ENCODE measurements around the gene C1orf21.

C1orf21 gene

DNA sequence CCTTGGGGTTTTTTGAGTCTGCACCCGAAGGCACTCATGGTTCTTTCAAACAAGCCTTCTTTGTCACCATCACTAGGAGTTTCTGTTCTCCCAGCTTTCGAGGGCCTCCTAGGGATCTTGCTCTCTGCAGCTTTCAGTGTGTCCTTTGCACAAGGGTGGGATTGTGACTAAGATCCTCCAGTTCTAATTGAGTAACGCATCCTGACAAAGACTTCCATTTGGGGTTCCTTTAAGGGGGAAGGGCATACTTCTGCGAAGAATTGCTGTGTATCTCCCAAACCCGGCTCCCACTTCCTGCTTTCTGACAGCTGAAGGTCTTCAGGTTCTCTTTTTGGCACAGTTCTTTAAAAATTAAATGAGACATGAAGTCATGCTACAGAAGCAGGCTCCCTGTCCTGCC is 228.5 kb downstream of the C1orf21 start:
- H3K27ac Mint-ChIP-seq = no peak overlapping the region
- no peaks in the 10 kb centered on the region for H3K36me3 Mint-ChIP-seq
- no peaks in the 10 kb centered on the region for H3K27me3 Mint-ChIP-seq
- no peak for DNase-seq
- no peaks in the 10 kb centered on the region for H3K9me3 Mint-ChIP-seq
- H3K4me3 Mint-ChIP-seq = no peak overlapping the region
- no peaks in the 10 kb centered on the region for H3K4me1 Mint-ChIP-seq
- CTCF ChIA-PET = no interaction called here

DNA sequence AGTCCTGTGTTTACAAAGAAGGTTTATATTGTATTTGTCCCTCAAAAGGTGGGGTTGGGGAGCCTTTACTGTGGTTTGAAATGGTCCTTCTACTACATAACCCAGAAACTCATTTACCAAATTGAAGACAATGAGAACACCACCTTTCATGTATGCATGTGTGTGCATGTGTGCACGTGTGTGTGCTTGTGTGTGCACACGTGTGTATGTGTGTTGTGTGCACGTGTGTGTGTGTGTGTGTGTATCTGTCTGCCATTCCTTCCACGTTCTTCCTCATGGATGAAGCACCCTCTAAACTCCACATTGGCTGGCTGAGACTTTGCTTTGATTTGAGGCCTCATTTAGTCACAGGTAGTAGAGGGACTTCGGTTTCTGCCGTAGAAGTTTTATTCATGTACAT is 229.7 kb downstream of the C1orf21 start:
- H3K4me3 Mint-ChIP-seq = no peak overlapping the region
- CTCF ChIA-PET = no interaction called here
- H3K36me3 Mint-ChIP-seq = no peaks in the 10 kb centered on the region
- no peak overlapping the region for H3K27ac Mint-ChIP-seq
- no peaks in the 10 kb centered on the region for H3K27me3 Mint-ChIP-seq
- H3K4me1 Mint-ChIP-seq = no peaks in the 10 kb centered on the region
- H3K9me3 Mint-ChIP-seq = no peaks in the 10 kb centered on the region
- DNase-seq = no peak

DNA sequence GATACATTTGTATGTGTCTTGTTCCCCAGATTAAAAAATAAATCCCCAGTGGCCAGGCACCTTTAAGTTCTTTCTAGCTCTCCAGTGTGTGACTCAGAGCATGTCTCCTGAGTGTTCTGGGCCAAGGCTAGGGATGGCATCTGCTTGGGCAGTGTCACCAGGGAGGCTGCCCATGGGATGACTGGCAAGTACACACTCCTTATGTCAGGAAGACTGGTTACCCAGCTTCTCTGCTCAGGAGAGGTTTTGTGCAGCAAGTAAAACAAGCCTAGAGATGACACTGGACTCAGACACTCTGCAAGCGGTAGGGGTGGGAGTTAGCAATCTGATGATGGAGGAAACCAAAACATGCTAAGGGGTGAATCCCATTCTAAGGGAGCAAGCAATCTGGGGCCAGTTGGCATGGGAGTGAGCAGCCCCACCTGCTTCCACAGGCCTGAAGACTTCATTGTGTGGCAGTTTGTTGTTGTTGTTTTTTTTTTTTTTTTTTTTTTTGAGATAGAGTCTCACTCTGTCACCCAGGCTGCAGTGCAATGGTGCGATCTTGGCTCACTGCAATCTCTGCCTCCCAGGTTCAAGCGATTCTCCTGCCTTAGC is 230.7 kb downstream of the C1orf21 start:
- Mint-ChIP-seq H3K27me3 (no peaks in the 10 kb centered on the region), H3K4me1 (no peaks in the 10 kb centered on the region), H3K9me3 (no peaks in the 10 kb centered on the region), H3K27ac (no peak overlapping the region), H3K36me3 (no peaks in the 10 kb centered on the region), H3K4me3 (no peak overlapping the region)
- CTCF ChIA-PET = no interaction called here
- no peak for DNase-seq

DNA sequence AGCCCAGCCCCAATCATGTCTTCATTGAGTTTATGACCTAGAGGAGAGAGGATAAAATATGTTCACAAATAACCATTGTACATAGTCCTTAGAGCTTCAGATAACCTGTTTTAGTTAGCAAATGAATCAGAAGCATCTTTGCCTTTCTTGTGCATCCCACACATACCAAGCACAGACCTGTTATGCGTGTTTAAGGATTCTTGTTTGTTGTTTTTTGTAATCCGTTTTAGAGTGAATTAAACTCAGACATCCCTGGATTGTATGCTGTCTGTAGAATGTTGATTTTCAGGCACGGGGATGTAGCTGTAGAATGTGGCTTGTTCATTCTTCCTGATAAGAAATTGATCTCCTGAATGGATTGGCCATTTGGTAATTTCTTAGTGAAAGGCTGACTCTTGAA is 232.0 kb downstream of the C1orf21 start:
- no peaks in the 10 kb centered on the region for H3K36me3 Mint-ChIP-seq
- H3K4me1 Mint-ChIP-seq = no peaks in the 10 kb centered on the region
- H3K27ac Mint-ChIP-seq = no peak overlapping the region
- no peak overlapping the region for H3K4me3 Mint-ChIP-seq
- no peaks in the 10 kb centered on the region for H3K27me3 Mint-ChIP-seq
- CTCF ChIA-PET = no interaction called here
- no peak for DNase-seq
- H3K9me3 Mint-ChIP-seq = no peaks in the 10 kb centered on the region

DNA sequence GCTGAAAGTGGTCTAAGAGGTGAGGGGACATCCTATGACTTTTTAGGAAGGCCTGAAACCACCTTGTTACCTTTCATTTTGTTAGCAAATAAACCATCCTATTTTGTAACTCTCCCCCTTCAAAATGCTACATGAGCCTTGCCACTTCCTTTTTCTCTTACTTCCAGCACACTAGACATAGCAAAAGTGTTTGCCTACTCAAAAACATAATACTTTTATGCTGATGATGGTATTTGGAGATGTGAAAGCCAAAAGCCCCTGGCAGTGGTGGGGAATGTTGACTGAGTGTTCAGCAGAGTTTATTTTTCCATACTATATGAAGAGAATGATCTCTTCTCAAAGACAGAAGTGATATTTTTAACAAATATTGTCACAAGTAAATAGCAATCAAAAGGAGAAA is 233.6 kb downstream of the C1orf21 start:
- no peak overlapping the region for H3K27ac Mint-ChIP-seq

DNA sequence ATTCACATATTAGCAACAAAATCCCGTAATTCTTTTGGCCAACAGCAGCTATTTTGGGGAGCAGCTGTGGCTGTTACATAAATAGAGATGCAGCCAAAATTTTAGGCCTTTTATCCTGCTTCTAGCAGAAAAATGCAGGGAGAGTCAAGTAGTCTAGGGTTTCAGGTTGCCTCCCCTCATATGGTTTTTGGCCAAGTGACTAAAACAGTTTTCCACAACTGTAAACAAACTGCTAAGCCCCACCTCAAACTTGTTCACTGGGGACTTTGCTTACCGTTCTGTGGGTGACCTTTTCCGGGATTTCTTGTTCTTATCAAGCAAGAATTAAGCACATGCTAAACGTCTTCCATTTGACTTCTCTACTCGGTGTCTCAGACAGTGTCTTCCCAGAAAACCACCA is 234.4 kb downstream of the C1orf21 start:
- Mint-ChIP-seq H3K4me3 (no peak overlapping the region), H3K36me3 (no peaks in the 10 kb centered on the region), H3K27ac (no peak overlapping the region), H3K9me3 (no peaks in the 10 kb centered on the region), H3K4me1 (no peaks in the 10 kb centered on the region), H3K27me3 (peaks cover 3% of the 10 kb centered on the region)
- no peak for DNase-seq
- CTCF ChIA-PET = no interaction called here

More for the DNA sequence above, 233.6 kb downstream of the C1orf21 start:
- DNase-seq = no peak
- Mint-ChIP-seq H3K9me3 (no peaks in the 10 kb centered on the region), H3K4me1 (no peaks in the 10 kb centered on the region), H3K4me3 (no peak overlapping the region), H3K36me3 (no peaks in the 10 kb centered on the region), H3K27me3 (no peaks in the 10 kb centered on the region)
- CTCF ChIA-PET = no interaction called here

DNA sequence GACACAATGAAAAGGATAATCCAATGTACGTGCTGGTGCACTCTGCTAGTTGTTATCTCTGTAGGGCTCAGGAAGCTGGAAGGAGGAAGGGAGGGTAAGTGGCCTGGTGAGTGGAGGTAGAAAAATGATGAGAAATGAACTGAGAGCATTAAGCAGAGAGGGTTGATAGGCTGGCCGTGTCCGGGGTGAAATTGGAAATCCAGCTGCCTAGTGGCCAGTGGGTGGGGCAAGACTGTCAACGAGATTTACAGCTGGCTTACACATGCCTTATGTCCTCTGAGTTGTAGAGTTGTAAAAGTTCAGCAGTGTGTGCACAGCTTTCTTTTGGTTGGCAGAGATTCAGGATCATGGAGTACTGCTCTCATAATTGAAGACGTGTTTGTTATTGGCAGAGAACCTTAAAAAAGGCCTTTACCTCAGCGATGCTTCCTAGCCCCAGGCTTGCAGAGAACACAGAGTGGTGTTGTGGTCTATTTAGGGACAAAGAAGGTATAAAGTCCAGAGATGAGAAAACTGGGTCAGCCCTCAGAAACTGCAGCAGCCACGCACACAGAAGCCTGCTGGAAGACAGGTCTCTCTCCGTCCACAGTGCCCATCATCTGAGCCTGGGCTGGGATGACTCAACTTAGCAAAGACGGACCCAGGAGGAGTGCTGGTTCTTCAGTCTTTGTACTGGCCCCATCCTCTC is 235.5 kb downstream of the C1orf21 start:
- no peak overlapping the region for H3K27ac Mint-ChIP-seq
- H3K27me3 Mint-ChIP-seq = peaks cover 3% of the 10 kb centered on the region
- H3K9me3 Mint-ChIP-seq = no peaks in the 10 kb centered on the region
- CTCF ChIA-PET = no interaction called here
- no peak for DNase-seq
- H3K36me3 Mint-ChIP-seq = no peaks in the 10 kb centered on the region
- no peak overlapping the region for H3K4me3 Mint-ChIP-seq
- no peaks in the 10 kb centered on the region for H3K4me1 Mint-ChIP-seq

DNA sequence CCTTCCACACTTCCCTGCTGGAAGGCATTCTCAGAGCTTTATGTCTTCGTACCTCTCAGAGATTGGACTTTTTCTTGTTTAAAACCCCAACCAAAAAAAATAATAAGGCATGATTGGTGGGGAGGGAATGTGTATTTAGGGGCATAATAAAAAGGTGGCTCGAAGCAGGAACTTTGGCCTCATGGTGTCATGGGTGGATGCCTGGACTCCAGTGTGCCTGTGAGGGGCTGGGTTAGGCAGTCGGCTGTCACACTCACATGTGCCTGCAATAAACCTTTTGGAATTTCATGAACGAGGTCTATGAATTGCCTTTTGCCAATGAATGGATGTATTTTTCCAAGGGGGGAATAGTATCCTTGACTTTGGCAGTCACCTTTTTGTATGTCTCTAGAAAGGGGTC is 236.6 kb downstream of the C1orf21 start:
- CTCF ChIA-PET = no interaction called here
- DNase-seq = no peak
- Mint-ChIP-seq H3K27me3 (peaks cover 3% of the 10 kb centered on the region), H3K36me3 (no peaks in the 10 kb centered on the region), H3K4me3 (no peak overlapping the region), H3K9me3 (no peaks in the 10 kb centered on the region), H3K4me1 (no peaks in the 10 kb centered on the region), H3K27ac (no peak overlapping the region)

DNA sequence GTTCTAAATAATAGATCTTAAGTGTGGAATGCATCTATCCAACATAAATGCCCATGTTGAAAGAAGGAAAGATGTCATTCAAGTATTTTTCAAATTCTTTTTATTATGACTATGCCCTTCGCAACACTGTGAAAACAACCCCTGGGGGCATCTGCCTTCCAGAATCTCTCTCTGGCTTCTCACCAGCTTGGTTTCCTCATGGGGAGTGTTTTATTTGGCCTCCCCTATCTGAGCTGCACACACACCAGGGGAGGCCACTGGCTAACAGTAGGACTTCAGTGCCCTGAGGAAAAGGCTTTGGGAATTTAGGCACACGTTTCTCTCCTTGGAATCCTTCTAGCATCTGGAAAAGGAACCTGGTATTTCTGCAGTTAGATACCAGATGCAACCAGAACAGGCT is 237.2 kb downstream of the C1orf21 start:
- Mint-ChIP-seq H3K4me3 (no peak overlapping the region), H3K9me3 (no peaks in the 10 kb centered on the region), H3K27ac (no peak overlapping the region), H3K27me3 (peaks cover 3% of the 10 kb centered on the region), H3K36me3 (no peaks in the 10 kb centered on the region), H3K4me1 (no peaks in the 10 kb centered on the region)
- DNase-seq = no peak
- CTCF ChIA-PET = no interaction called here

DNA sequence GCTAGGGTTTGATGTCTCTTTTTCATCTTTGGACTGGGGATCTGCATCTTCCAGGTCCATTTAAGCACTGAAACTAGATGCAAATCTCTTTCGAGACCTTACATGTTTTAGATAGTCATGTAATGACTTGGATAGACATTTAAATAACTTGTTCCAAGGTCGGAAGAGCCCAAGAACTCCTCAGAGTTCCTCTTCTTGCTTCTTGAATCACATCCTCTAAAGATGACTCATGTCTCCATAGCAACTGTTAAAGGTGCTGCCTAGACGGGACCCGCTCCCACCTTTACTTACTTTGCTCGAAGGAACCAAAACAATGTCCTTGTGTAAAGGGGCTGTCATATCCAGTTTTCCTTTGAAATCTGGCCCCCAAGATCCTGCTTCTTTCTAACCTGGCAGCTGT is 237.8 kb downstream of the C1orf21 start:
- no peak for DNase-seq
- Mint-ChIP-seq H3K27me3 (peaks cover 3% of the 10 kb centered on the region), H3K9me3 (no peaks in the 10 kb centered on the region), H3K4me3 (no peak overlapping the region), H3K4me1 (no peaks in the 10 kb centered on the region), H3K36me3 (no peaks in the 10 kb centered on the region), H3K27ac (no peak overlapping the region)
- CTCF ChIA-PET = no interaction called here

DNA sequence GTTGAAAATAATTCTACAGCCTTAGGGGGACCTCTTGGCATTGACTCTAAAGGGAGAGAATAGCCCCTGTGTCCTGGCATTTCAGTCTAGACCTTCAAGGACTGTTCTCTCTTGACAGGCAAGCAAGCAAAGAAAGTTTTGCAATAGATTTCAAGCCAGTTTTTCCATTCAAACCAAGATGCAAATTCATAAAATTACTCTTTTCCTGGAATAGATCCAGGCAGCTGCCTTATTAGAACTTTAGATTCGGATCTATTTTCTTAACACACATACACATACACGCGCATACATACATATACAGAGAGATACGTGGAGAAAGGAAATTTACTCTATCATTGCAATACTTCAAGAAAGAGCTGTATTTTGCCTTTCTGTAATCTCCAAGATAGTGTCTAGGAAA is 238.4 kb downstream of the C1orf21 start:
- peaks cover 4% of the 10 kb centered on the region for H3K27me3 Mint-ChIP-seq
- H3K4me3 Mint-ChIP-seq = no peak overlapping the region
- H3K4me1 Mint-ChIP-seq = no peaks in the 10 kb centered on the region
- DNase-seq = no peak
- H3K9me3 Mint-ChIP-seq = no peaks in the 10 kb centered on the region
- no peak overlapping the region for H3K27ac Mint-ChIP-seq
- H3K36me3 Mint-ChIP-seq = no peaks in the 10 kb centered on the region
- CTCF ChIA-PET = no interaction called here

DNA sequence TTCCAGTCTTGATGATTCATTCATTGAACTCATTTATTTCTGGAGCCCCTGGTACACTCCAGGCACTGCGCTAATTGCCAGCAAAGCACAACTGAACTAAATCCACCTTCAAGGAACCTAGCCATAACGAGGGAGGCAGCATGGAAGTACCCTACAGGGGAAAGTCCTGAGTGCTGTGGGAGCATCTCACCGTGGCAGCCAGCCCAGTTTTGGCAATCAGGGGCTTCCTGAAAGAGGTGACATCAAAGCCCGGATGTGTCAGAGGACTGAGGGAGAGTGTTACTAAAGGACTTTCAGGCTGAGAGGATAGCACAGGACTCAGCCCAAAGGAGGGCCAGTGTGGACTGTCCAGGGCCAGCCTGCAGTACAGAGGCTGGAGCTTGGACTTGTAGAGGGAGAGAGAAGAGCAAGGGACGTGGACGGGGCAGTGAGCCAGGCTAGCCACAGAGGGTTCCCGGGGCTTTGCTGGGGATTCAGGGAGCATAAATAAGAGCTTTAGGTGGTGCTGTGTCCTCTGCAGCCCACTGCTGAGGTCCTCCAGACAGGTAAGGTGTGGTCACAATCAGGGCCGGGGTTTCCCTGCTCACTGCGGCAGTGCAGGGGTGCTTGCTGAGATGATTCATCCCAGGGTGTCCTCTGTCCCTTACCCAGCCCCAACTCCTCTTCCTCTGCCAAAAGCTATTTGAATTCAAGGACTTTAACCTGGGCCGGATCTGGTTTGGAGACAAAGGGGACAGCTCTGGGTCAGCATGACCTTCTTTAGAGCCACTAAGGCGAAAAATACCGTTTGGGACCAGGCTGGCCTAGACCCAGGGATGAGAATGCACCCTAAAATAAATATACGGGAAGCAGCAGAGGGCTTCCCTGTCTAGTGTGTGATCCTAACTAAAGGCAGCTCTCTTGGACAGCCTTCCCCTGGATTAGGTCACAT is 239.5 kb downstream of the C1orf21 start:
- CTCF ChIA-PET = interaction anchor here (1.4 kb wide), 1 partner anchor 37 kb away, joined by 4 read pairs; no protein-coding TSS in a partner anchor
- no peak overlapping the region for H3K4me3 Mint-ChIP-seq
- H3K4me1 Mint-ChIP-seq = no peaks in the 10 kb centered on the region
- no peaks in the 10 kb centered on the region for H3K9me3 Mint-ChIP-seq
- H3K27ac Mint-ChIP-seq = no peak overlapping the region
- peaks cover 13% of the 10 kb centered on the region for H3K27me3 Mint-ChIP-seq
- no peaks in the 10 kb centered on the region for H3K36me3 Mint-ChIP-seq
- no peak for DNase-seq

DNA sequence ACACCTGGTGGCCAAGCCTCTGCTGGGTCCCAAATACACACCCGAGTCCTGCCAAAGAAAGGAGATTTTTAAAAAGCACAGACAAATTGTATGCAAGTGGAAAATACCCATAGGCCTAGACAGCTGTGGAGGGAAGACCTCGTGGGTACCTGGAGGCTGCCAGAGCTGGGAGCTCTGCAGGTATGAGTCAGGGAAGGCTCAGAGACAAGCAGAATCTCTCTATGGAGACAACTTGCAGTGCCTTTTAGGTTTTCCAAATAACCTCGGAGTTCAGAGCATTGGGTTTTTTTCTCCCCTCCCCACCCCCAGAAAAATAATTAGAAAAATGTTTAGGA is 240.1 kb downstream of the C1orf21 start:
- Mint-ChIP-seq H3K27me3 (peaks cover 13% of the 10 kb centered on the region), H3K4me3 (no peak overlapping the region), H3K4me1 (no peaks in the 10 kb centered on the region), H3K27ac (no peak overlapping the region), H3K36me3 (no peaks in the 10 kb centered on the region), H3K9me3 (no peaks in the 10 kb centered on the region)
- no peak for DNase-seq
- CTCF ChIA-PET = interaction anchor here (1.4 kb wide), 1 partner anchor 37 kb away, joined by 4 read pairs; no protein-coding TSS in a partner anchor

DNA sequence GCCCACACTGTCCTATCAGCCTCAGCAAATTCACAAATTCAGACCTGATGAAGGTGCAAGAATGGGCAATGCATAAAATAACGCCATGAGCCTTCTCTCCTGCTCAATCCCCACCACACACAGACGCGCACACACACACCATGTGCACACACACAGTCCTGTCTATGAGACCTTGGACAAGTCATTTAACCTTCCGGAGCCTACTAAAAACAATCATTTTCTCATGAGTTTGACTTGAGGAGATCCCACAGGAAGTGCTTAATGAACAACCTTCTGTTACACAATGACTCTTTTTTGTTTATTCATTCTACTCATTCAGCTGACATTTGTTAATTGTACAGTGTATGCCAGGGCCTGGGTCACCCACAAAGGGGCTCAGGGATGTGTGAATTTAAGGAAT is 242.4 kb downstream of the C1orf21 start:
- Mint-ChIP-seq H3K27ac (no peak overlapping the region), H3K4me3 (no peak overlapping the region), H3K4me1 (no peaks in the 10 kb centered on the region), H3K36me3 (no peaks in the 10 kb centered on the region), H3K9me3 (no peaks in the 10 kb centered on the region), H3K27me3 (peaks cover 13% of the 10 kb centered on the region)
- no peak for DNase-seq
- CTCF ChIA-PET = no interaction called here

DNA sequence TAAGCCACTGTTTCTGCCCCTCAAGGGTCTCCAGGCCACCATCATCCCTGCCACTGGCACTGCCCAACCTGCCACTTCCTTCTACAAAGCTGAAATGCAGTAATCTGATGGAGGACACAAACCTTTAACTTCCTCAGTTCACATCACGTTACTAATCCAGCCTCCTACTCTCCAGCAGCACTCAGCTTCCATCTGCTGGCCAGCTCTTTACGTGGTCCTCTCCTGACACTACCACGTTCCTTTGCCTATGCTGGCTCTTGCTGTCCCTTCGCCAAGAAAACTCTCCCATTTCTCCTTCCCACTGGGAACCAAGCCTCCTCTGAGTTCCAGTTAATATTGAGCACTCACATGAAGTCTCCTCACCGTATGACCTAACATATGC is 243.8 kb downstream of the C1orf21 start:
- DNase-seq = no peak
- Mint-ChIP-seq H3K27ac (no peak overlapping the region), H3K4me3 (no peak overlapping the region), H3K36me3 (no peaks in the 10 kb centered on the region), H3K27me3 (peaks cover 17% of the 10 kb centered on the region), H3K4me1 (no peaks in the 10 kb centered on the region), H3K9me3 (no peaks in the 10 kb centered on the region)
- CTCF ChIA-PET = interaction anchor here (1.2 kb wide), 1 partner anchor 33 kb away, joined by 3 read pairs; no protein-coding TSS in a partner anchor
